Activated naive CD8-positive, alpha-beta T cell (primary cell): ENCODE results near the gene LGALS3.

Experiments used
- H3K27ac Mint-ChIP-seq: one replicate; pipeline ENCODE4 v1.8.0; 2021; ENCODE audit warnings: mixed read lengths
- H3K27me3 Mint-ChIP-seq: one replicate; pipeline ENCODE4 v1.8.0; 2021; ENCODE audit warnings: mixed read lengths
- H3K36me3 Mint-ChIP-seq: one replicate; pipeline ENCODE4 v1.8.0; 2021; ENCODE audit warnings: mixed read lengths
- H3K4me1 Mint-ChIP-seq: one replicate; pipeline ENCODE4 v1.8.0; 2021; ENCODE audit warnings: low read depth, mixed read lengths
- H3K4me3 Mint-ChIP-seq: one replicate; pipeline ENCODE4 v1.8.0; 2021; ENCODE audit warnings: mild to moderate bottlenecking, mixed read lengths
- H3K9me3 Mint-ChIP-seq: one replicate; pipeline ENCODE4 v1.8.0; 2021; ENCODE audit warnings: low read depth, mixed read lengths

The LGALS3 gene

DNA sequence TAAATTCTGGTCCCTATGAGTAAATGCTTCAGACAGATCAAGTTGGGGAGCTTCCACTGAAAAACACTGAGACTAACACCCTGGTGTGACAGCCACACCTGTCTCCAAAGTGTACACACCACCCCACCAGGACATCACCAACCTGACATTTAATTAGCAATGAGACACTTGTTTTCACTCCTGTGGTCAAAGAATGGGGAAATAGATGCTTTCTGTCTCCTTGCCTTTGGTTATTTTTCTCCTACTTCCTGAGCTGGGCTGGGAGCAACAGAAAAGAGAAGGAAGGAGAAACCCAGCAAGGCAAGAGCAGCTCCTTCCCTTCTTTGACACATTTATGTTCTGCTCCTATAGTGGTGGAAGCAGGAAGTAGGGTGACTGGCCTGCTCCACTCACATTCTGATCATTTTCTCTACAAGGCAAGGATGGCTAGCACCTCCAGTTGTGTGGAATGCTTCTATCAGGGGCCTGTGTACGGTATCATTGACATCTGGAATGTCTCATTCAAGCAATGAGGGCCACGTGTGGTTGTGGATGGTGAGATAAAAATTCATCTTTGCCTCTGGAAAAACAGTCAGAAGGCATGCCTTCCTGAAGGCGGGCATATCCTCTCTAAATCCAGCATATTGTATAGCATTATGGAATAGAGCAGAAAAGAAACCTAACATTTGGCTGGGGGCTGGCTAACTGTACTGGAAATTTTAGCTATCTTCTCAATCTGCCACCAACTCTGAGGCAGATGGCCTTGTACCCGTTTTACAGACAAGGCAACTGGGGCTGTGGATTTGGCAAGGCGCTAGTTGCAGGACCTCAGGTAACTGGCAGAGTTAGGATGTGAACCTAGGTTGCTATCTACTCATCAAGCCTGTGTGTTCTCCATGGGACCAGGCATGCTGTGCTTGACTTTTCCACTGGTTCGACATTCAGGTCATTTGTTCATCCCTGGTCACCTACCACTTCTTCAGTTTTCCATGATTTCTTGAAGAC lies 24.8 kb upstream of the LGALS3 start:
- Mint-ChIP-seq H3K27ac (peak overlapping the region; percentile 94), H3K9me3 (peaks cover 4% of the 10 kb centered on the region), H3K4me1 (peaks cover 45% of the 10 kb centered on the region), H3K4me3 (peak overlapping the region; percentile 32), H3K27me3 (no peaks in the 10 kb centered on the region), H3K36me3 (peaks cover 5% of the 10 kb centered on the region)

DNA sequence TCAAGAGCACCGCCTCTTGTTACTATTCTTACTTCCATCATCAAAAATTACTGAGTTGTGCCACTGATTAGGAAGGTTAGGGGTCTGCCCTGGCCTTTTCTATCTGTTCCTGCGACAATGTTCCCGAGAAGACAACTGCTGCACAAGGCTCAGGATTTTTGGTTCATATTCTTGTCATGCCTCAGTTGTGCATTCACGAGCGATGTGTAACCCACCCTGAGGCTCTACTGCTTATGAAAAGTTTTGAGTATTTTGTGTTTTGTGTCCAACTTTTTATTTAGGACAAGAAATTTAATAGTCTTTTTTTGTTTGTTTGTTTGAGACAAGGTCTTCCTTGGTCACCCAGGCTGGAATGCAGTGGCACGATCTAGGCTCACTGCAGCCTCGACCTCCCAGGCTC lies 23.1 kb upstream of the LGALS3 start:
- H3K9me3 Mint-ChIP-seq, result peaks cover 4% of the 10 kb centered on the region
- H3K27me3 Mint-ChIP-seq, result no peaks in the 10 kb centered on the region
- H3K36me3 Mint-ChIP-seq, result peaks cover 5% of the 10 kb centered on the region
- H3K4me1 Mint-ChIP-seq, result peaks cover 42% of the 10 kb centered on the region
- H3K4me3 Mint-ChIP-seq, result no peak overlapping the region
- no peak overlapping the region for H3K27ac Mint-ChIP-seq

DNA sequence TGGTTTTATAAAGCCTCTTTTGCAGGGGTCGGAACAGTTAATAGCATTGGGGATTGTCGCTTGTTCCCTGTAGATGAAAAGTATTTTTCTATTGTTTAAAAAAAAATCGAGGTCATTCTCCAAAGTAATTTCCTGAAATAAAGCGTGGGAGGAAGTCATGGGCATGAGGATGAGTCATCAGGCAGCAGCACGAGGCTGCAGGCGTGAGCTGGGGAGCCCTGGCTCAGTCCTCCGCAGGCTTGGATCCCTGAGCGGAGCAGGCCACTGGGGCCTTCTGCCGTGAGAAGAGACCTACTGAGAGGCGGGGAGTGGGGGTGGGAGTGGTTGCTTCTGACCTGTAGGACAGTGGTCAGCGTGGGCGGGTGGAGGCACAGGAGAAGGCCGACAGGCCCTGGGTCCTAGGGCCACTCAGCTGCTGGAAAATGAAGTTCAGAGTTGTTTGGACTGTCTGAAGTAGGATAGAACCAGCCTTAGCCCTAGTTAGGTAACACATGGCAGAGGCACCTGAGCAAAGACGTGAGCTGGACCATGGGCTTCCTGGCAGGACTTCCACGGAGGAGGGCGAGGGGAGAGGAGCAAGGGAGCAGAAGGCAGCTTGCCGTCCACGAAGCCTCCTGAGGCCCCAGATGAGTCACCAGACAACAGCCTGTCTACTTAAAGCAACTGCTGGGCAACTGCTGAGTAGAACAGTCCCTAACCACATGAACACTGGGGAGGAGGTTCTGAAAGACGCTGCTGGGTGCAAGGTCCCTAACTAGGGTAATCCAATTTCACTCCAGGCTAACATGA lies 21.1 kb upstream of the LGALS3 start:
- peaks cover 4% of the 10 kb centered on the region for H3K9me3 Mint-ChIP-seq
- no peak overlapping the region for H3K4me3 Mint-ChIP-seq
- H3K27me3 Mint-ChIP-seq, result no peaks in the 10 kb centered on the region
- H3K36me3 Mint-ChIP-seq, result peaks cover 8% of the 10 kb centered on the region
- H3K27ac Mint-ChIP-seq, result no peak overlapping the region
- H3K4me1 Mint-ChIP-seq, result peaks cover 28% of the 10 kb centered on the region

DNA sequence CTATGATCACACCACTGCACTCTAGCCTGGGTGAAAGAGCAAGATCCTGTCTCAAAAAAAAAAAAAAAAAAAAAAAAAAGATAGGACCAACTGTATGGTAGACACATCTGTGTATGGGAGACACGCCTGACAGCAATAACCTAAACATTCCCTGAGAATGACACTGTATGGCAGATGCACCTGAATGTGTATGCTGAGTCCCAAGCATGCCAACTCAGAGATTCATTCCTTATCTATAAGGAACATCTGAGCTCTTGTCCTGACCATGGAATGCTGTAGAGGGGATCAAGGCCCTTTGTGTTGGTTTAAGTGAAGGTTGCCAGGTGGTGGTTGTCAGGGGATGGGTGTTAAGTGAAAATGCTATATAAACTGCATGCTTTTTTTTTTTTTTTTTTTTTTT lies 19.2 kb upstream of the LGALS3 start:
- H3K9me3 Mint-ChIP-seq, result no peaks in the 10 kb centered on the region
- no peak overlapping the region for H3K27ac Mint-ChIP-seq
- H3K36me3 Mint-ChIP-seq, result peaks cover 4% of the 10 kb centered on the region
- H3K4me1 Mint-ChIP-seq, result peaks cover 12% of the 10 kb centered on the region
- H3K27me3 Mint-ChIP-seq, result no peaks in the 10 kb centered on the region
- H3K4me3 Mint-ChIP-seq, result no peak overlapping the region

DNA sequence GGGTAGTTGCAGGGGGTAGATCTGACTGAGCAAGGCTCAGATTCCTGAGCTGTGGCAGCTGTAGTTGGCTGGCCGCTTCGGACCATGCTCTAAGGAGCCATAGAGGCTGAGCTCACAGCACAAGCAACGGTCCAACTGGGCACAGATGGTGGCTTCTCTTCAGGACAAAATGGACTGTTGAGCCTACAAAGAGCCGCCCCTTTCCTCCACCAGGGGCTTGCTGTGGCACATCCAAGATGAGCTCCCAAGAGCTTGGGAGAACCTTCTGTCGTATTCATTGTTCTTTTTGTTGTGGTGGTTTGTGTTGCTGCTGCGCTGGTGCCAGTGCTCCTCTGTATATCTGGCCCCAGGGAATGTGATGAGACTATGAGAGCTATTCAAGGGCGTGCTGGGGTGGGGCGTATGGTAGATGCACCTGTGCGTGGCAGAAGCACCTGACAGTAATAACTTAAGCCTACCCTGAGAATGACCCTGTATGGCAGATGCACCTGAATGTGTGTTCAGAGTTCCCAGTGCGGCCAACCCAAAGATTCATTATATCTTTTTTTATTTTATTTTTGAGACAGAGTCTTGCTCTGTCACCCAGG lies 17.8 kb upstream of the LGALS3 start:
- H3K9me3 Mint-ChIP-seq, result no peaks in the 10 kb centered on the region
- H3K27me3 Mint-ChIP-seq, result no peaks in the 10 kb centered on the region
- no peak overlapping the region for H3K27ac Mint-ChIP-seq
- H3K4me1 Mint-ChIP-seq, result peaks cover 10% of the 10 kb centered on the region
- peaks cover 2% of the 10 kb centered on the region for H3K36me3 Mint-ChIP-seq
- no peak overlapping the region for H3K4me3 Mint-ChIP-seq

DNA sequence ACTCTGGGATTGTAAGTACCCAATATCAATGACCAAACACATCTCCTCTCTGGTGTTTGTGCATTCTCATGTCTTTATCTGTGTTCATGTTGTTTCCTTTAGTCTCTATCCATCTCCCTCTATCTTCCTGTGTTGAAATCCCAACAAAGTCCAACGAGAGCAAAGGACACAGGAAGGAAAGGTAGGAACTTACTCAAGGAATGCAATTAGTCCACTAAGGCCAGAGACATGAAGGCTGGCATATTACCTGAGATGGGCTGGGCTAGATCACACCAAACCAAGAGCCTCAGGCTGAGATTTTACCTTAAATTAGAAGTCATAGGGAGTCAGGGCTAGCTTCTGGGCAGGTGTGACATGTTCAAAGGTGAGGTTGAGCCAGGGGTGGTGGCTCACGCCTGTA lies 14.3 kb upstream of the LGALS3 start:
- Mint-ChIP-seq H3K36me3 (peaks cover 2% of the 10 kb centered on the region), H3K4me3 (no peak overlapping the region), H3K27me3 (no peaks in the 10 kb centered on the region), H3K9me3 (no peaks in the 10 kb centered on the region), H3K27ac (no peak overlapping the region), H3K4me1 (peaks cover 2% of the 10 kb centered on the region)

DNA sequence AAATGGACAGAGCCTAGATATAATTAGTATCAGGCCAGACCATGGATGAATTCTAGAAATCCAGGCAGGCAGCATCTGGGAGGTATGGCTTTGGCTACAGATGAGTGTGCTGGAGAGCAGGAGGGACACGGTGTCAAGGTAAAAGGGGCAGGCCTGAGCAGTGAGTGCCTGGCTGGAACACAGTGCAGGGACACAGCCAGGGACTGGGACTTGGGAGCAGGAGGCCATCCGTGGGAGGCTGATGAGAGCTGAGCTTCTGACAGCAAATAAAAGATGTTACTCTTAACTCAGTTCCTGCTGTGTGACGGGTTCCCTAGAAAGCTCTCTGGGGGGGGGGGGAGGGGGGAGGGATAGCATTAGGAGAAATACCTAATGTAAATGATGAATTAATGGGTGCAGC lies 13.6 kb upstream of the LGALS3 start:
- Mint-ChIP-seq H3K27ac (no peak overlapping the region), H3K4me3 (no peak overlapping the region), H3K36me3 (peaks cover 2% of the 10 kb centered on the region), H3K9me3 (no peaks in the 10 kb centered on the region), H3K27me3 (no peaks in the 10 kb centered on the region), H3K4me1 (peaks cover 2% of the 10 kb centered on the region)

DNA sequence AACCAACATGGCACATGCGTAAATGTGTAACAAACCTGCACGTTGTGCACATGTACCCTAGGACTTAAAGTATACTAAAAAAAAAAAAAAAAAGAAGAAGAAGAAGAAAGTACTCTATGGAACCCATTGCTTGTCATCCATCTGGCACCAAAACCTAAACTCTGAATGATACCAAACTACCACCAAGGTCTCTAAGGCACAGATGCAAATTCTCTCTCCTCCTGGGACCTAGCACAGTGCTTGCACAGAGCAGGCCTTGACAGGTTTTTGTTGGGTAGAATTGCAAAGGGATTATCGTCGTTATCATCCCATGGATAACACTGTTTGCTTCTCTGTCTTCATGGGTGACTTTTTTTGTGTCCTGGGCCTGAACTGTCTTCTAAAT lies 13.2 kb upstream of the LGALS3 start:
- peaks cover 2% of the 10 kb centered on the region for H3K36me3 Mint-ChIP-seq
- H3K9me3 Mint-ChIP-seq, result no peaks in the 10 kb centered on the region
- H3K27ac Mint-ChIP-seq, result no peak overlapping the region
- no peaks in the 10 kb centered on the region for H3K27me3 Mint-ChIP-seq
- H3K4me3 Mint-ChIP-seq, result no peak overlapping the region
- peaks cover 2% of the 10 kb centered on the region for H3K4me1 Mint-ChIP-seq

DNA sequence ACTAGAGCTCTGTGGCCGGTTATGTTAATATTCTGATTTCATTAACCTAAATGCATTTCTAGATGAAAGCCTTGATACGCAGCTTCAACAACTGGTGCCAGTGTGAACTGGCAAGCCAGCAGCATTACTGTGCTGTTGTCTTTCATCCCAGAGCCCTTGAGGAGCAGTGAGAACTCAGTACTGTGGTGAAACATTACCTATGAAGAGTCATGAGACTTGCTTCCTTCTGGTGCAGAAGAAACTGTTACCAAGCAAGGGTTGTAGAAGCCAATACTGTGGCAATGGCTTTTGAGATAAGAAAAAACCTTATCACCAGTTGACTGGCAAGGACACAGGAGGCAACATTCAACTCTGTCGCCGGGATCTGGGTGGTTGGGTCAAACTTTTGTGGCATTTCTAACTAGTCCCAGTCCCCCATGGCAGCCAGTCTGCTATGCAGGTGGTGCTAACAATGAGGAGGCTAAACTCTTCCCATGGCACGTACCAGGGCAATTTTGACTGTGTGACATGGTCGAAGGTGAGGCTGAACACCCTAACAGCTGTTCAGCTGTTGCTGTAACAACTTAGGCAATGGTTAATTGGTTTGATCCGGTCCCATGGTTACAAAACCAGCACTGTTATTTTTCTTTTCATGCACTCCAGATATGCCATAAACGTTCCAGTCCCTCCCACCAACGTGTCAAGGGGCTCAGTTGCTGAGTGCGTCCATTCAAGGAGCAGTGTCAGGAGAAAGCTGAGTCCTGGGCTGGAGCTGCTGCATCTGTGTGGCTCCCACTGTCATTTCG lies 12.6 kb upstream of the LGALS3 start:
- H3K9me3 Mint-ChIP-seq, result no peaks in the 10 kb centered on the region
- H3K27me3 Mint-ChIP-seq, result no peaks in the 10 kb centered on the region
- no peaks in the 10 kb centered on the region for H3K36me3 Mint-ChIP-seq
- H3K4me3 Mint-ChIP-seq, result no peak overlapping the region
- no peak overlapping the region for H3K27ac Mint-ChIP-seq
- peaks cover 2% of the 10 kb centered on the region for H3K4me1 Mint-ChIP-seq

DNA sequence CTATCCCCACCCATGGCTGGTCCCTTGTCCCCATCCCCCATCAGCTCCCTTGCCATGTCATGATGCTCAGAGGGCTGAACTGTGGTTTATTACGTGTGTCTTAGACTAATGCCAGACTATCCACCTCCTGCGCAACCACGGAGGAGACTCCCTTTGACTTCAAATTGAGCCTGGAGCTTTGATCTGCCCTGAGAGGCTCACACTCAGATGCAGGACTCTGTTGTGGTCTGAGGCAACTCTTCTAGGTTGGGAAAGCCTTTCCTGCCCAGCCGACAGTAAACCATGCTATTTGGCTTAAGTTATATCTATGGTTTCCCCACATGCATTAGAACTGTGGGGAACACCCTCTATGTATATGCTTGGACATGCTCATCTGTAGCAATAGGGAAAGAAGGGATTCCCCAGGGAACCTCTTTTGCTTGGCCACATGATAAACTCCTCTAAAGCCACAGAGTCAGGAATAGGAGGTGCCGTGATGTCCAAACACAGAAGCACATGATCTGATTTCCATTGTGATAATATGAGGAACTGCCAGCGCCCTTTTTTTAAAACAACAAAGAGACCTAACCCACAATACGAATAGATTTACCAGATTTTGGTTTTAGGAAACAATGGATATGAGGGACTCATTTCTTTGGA lies 11.1 kb upstream of the LGALS3 start:
- Mint-ChIP-seq H3K9me3 (no peaks in the 10 kb centered on the region), H3K27me3 (no peaks in the 10 kb centered on the region), H3K4me1 (peaks cover 2% of the 10 kb centered on the region), H3K27ac (no peak overlapping the region), H3K36me3 (no peaks in the 10 kb centered on the region), H3K4me3 (no peak overlapping the region)

DNA sequence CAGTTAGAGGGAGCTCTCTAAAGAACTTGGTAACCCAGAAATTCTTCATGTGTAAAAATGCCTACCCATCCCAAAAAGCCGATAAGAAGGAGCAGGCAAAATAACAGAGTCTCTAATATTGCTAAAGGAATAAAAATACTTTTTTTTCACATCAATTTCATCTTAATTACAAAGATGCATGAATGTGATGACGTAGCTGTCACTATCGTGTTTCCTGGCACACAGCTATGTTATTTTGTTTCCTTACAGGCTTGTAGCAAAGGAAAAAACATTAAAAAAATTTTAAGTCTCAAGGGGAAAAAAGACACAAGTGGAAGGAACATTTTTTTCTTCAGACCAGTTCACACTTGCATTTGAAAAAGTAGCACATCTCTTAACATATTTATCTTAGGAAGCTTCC lies 10.3 kb upstream of the LGALS3 start:
- Mint-ChIP-seq H3K27ac (no peak overlapping the region), H3K4me1 (peaks cover 2% of the 10 kb centered on the region), H3K4me3 (no peak overlapping the region), H3K27me3 (no peaks in the 10 kb centered on the region), H3K9me3 (no peaks in the 10 kb centered on the region), H3K36me3 (no peaks in the 10 kb centered on the region)

DNA sequence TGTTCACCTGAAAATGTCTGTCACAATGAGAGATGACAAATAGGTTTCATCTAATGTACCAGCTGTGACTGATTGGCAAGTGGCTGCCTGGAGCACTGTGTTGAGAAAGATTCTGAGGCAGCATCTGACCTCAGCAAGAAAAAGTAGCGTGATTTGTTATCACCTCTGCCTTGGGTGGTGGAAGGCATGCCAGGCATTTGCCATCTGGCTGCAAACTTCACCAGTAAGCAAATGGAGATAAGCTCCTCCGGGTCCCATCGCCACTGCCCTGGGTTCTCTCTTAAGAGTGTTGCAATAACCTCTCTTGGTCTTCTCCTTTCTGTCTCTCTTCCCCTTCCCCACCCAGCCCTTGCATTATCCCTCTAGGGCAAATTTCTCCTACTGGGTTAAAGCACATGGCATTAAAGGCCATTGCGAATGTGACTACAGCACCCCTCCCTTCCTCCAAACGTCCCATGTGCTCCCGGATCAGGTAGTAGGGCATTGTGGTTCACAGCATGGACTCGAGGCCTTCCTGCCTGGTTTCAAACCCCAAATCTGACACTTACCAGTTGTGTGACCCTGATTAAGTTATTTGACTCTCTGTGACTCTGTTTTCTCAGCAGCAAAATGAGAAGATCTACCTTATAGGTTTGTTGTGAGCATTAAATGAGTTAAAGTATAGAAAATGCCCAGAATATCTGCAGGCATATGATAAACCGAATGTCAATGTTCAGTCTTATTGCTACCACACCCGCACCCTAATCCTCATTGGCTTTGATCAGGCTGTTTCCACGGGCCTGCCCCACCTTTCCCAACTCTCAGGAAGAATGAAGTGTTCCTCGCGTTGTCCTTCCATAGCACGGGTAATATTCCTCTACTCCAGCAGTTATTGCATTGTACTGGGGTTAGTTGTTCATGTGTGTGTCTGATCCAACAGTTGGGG lies 8.2 kb upstream of the LGALS3 start:
- H3K27ac Mint-ChIP-seq, result no peak overlapping the region
- peaks cover 5% of the 10 kb centered on the region for H3K4me1 Mint-ChIP-seq
- no peaks in the 10 kb centered on the region for H3K9me3 Mint-ChIP-seq
- no peaks in the 10 kb centered on the region for H3K27me3 Mint-ChIP-seq
- H3K4me3 Mint-ChIP-seq, result no peak overlapping the region
- no peaks in the 10 kb centered on the region for H3K36me3 Mint-ChIP-seq

DNA sequence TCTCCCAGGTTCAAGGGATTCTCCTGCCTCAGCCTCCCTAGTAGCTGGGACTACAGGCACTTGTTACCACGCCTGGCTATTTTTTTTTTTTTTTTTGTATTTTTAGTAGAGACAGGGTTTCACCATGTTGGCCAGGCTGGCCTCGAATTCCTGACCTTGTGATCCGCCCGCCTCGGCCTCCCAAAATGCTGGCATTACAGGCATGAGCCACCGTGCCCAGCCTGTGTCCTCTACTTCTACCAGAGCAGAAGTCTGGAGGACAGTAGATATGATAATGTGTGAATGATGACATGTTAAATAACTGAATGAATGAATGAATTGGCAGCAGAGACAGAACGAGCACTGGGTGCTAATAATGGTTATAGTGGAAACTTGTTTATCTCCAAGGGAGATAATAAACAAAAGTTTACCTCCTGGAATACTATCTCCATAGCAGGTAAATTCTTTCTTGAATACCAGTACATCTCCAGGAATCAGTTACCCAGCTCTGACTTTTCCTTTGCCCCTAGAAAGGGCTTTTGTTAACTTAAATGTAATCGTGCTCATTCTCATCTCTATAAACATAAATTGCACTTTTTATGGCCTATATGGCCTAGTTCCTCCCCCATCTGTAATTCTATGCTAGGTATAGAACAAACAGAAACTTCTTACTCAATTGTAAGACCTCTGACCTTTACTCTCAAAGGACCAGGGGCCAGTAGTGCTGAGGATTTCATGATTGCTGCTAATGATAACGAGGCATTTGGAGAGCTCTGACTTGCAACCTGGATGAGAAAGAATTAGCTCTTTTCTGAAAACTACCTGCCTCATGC lies 7.2 kb upstream of the LGALS3 start:
- peaks cover 5% of the 10 kb centered on the region for H3K4me1 Mint-ChIP-seq
- no peaks in the 10 kb centered on the region for H3K9me3 Mint-ChIP-seq
- H3K36me3 Mint-ChIP-seq, result no peaks in the 10 kb centered on the region

More for the DNA sequence above, 7.2 kb upstream of the LGALS3 start:
- Mint-ChIP-seq H3K4me3 (no peak overlapping the region), H3K27ac (no peak overlapping the region), H3K27me3 (peaks cover under 1% of the 10 kb centered on the region)
